ENCODE data around the gene BICD1. TPM values are rescaled to one million over a fixed set of nuclear protein-coding genes. Genes with fewer than 3 reads are reported as not detected.
A peak's percentile ranks its signal among the peaks of the same experiment; 100 is the strongest.

Gene BICD1
- total RNA-seq, 1 donor from 2014 or later: 13.1 TPM

DNA sequence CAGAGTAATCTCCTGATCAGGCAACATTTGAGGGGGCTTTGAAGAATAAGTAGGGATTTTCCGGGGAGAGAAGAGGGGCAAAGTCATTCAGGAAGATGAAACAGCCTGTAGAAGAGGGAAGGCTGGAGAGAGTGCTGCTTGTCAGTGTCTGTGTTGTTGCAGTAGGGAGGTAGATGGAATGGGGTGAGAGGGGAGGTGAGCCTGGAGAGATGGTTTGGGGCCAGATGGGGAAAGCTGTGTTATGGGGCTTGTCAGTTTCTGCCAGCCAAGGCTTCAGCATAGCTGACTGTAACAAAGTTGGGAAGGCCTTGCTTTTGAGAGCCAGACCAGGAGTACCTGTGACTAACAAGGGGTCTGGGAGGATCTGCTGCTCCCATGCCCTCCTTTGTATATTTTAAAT lies 18.0 kb downstream of the BICD1 start:
- TF ChIP-seq, protein P1, sequence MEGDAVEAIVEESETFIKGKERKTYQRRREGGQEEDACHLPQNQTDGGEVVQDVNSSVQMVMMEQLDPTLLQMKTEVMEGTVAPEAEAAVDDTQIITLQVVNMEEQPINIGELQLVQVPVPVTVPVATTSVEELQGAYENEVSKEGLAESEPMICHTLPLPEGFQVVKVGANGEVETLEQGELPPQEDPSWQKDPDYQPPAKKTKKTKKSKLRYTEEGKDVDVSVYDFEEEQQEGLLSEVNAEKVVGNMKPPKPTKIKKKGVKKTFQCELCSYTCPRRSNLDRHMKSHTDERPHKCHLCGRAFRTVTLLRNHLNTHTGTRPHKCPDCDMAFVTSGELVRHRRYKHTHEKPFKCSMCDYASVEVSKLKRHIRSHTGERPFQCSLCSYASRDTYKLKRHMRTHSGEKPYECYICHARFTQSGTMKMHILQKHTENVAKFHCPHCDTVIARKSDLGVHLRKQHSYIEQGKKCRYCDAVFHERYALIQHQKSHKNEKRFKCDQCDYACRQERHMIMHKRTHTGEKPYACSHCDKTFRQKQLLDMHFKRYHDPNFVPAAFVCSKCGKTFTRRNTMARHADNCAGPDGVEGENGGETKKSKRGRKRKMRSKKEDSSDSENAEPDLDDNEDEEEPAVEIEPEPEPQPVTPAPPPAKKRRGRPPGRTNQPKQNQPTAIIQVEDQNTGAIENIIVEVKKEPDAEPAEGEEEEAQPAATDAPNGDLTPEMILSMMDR (IDR thresholded peaks at IDR 0.05; ENCODE audit: insufficient read depth, low read length, poor library complexity, severe bottlenecking): no peak
- no peak for DNase-seq (ENCODE audit: low read depth)
- no peak overlapping the region for H3K4me3 ChIP-seq (ENCODE audit: low read depth, low read length)
- H3K27me3 ChIP-seq (ENCODE audit: control insufficient read depth, insufficient read depth, low read length): no peaks in the 10 kb centered on the region
- H3K36me3 ChIP-seq (ENCODE audit: control insufficient read depth, insufficient read depth, low read length): no peaks in the 10 kb centered on the region

DNA sequence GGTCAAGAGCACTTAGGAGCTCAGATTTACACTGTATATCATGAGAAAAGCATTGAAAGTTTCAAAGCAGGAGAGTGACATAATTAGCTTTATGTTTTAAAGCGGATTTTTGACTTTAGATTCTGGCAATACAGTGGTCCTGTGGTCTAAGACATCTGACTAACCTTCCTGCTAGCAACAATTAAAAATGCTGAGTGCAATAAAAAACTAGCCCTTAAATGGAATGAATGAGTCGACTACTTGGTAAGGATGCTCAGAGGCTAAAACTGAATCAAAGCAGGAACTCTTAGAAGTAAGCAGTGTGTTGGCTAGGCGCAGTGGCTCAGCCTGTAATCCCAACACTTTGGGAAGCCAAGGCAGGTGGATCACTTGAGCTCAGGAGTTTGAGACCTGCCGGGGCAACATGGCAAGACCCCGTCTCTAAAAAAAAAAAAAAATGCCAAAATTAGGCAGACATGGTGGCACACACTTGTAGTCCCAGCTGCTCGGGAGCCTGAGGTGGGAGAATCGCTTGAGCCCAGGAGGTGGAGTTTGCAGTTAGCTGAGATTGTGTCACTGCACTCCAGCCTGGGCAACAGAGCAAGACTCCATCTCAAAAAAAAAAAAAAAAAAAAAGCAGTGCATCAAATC lies 18.9 kb downstream of the BICD1 start:
- TF ChIP-seq, protein P1 (IDR thresholded peaks at IDR 0.05; ENCODE audit: insufficient read depth, low read length, poor library complexity, severe bottlenecking): no peak
- no peak for DNase-seq (ENCODE audit: low read depth)
- no peaks in the 10 kb centered on the region for H3K27me3 ChIP-seq (ENCODE audit: control insufficient read depth, insufficient read depth, low read length)

DNA sequence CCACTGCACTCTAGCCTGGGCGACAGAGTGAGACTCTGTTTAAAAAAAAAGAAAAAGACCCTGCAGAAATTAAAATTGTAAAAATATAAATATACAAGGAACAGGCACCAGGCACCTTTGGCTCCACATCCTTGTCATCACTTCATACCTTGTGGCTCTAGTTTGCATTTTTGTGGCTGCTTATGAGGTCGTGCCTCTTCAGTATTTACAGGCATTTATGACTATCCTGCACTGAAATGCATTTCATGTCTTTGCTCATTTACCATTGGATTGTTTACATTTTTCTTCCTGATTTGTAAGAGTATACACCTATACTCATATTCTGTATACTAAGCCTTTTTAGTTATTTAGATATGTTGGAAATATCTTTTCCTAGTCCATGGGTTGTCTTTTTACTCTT lies 20.1 kb downstream of the BICD1 start:
- no peaks in the 10 kb centered on the region for H3K36me3 ChIP-seq (ENCODE audit: control insufficient read depth, insufficient read depth, low read length)
- TF ChIP-seq, protein P1 (IDR thresholded peaks at IDR 0.05; ENCODE audit: insufficient read depth, low read length, poor library complexity, severe bottlenecking): no peak
- no peaks in the 10 kb centered on the region for H3K27me3 ChIP-seq (ENCODE audit: control insufficient read depth, insufficient read depth, low read length)
- DNase-seq (ENCODE audit: low read depth): no peak
- H3K4me3 ChIP-seq (ENCODE audit: low read depth, low read length): no peak overlapping the region

More for the DNA sequence above, 18.9 kb downstream of the BICD1 start:
- no peak overlapping the region for H3K4me3 ChIP-seq (ENCODE audit: low read depth, low read length)
- H3K36me3 ChIP-seq (ENCODE audit: control insufficient read depth, insufficient read depth, low read length): no peaks in the 10 kb centered on the region

DNA sequence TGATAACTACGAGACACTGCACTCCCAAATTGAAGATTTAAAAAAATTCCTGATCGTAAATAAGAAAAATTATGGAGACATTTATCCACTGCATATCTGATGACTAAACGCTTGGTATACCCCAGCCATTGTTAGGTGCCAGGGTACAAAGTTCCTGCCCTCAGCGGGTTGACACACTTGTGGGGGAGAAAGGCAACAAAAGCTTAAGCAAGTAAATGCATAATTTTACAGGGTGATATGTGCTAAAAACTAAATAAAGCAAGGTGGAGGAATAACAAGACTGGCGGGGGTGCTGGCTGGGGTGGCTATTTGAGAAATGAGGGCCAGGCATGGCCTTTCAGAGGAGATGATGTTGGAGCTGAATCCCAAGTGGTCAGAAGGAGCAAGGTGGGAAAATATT lies 25.0 kb downstream of the BICD1 start:
- H3K27me3 ChIP-seq (ENCODE audit: control insufficient read depth, insufficient read depth, low read length): no peaks in the 10 kb centered on the region
- TF ChIP-seq, protein P1 (IDR thresholded peaks at IDR 0.05; ENCODE audit: insufficient read depth, low read length, poor library complexity, severe bottlenecking): no peak
- H3K36me3 ChIP-seq (ENCODE audit: control insufficient read depth, insufficient read depth, low read length): no peaks in the 10 kb centered on the region
- no peak for DNase-seq (ENCODE audit: low read depth)
- no peak overlapping the region for H3K4me3 ChIP-seq (ENCODE audit: low read depth, low read length)

DNA sequence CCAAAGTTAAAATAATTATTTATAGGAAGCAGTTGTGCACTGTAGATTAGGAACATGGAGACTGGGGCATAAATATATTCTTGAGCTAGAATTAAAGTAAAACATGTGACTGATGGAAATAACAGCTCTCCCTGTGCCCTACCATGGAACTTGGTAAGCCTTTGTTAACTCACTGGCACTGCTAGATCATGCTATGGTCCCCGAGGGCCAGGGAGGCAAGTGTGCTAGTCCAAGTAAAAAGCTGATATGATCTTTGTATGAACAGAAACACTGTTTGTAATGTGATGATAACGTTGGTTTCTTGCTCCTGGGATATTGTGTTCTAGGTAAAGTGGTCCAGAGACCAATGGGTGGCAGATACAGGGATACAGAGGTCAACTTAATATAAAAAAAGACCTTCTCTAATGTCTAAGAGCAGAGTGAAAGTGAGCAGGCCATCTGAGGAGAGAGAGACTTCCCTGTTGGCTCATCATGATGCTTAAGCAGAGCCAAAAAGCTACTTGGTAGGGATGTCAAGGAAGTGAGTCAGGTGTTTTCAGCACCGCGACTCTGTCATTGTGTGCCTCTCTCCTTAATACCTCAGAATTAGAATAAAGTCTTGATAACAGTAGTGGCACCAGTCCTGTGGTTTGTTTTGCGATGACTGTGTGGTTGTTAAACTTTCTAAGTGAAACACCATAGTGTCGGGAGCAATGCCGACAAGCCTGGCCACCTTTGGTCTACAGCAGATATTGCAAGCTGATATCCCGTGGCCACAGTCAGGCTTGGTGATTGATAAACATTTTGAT lies 27.6 kb downstream of the BICD1 start:
- Histone ChIP-seq H3K36me3 (ENCODE audit: control insufficient read depth, insufficient read depth, low read length) (no peaks in the 10 kb centered on the region), H3K27me3 (ENCODE audit: control insufficient read depth, insufficient read depth, low read length) (no peaks in the 10 kb centered on the region), H3K4me3 (ENCODE audit: low read depth, low read length) (no peak overlapping the region)
- DNase-seq (ENCODE audit: low read depth): peak; percentile 42
- TF ChIP-seq, protein P1 (IDR thresholded peaks at IDR 0.05; ENCODE audit: insufficient read depth, low read length, poor library complexity, severe bottlenecking): peak; percentile 1
